GM06990 (cell line): ENCODE data around the gene TLR10.
"Not testable (repeated sequence)": the region's sequence is repeated elsewhere in the genome, so short reads cannot be mapped to it uniquely, and the experiment has no call there.

Source experiments
- DNase-seq: peaks from one replicate; pipeline ENCODE4 v3.0.0-alpha.2; 2011; ENCODE audit not compliant: insufficient read length; ENCODE audit errors: extremely low read depth
- H3K27me3 ChIP-seq: replicated peaks from 2 replicates; pipeline ENCODE4 v1.6.0; 2011; ENCODE audit warnings: low read length; ENCODE audit not compliant: control insufficient read depth, insufficient read depth
- H3K36me3 ChIP-seq: 2 replicates; pipeline ENCODE4 v1.5.1; 2011; ENCODE audit warnings: low read length; ENCODE audit not compliant: control insufficient read depth, insufficient read depth
- H3K4me3 ChIP-seq: replicated peaks from 2 replicates; pipeline ENCODE4 v1.5.1; 2011; ENCODE audit warnings: low read depth, mild to moderate bottlenecking, control low read depth, low read length
- CTCF ChIP-seq: IDR thresholded peaks from 2 replicates; pipeline ENCODE4 v1.5.1; 2011; ENCODE audit warnings: low read length, control low read depth, mild to moderate bottlenecking, inconsistent platforms; ENCODE audit not compliant: insufficient read depth, poor library complexity, severe bottlenecking

The TLR10 gene

GRCh38 chr4:38779790-38780189 is 3.0 kb downstream of the TLR10 start:
- Histone ChIP-seq H3K4me3 (peak overlapping the region; percentile 28), H3K27me3 (no peaks in the 10 kb centered on the region), H3K36me3 (peaks cover 17% of the 10 kb centered on the region)
- DNase-seq: no peak
- TF ChIP-seq CTCF: no peak

- DNase-seq, H3K4me3 ChIP-seq, H3K27me3 ChIP-seq: not testable (repeated sequence)
- H3K36me3 ChIP-seq: peaks cover 20% of the 10 kb centered on the region
Observed at GRCh38 chr4:38777925-38778324, 4.9 kb downstream of the TLR10 start.

- Histone ChIP-seq H3K36me3 (peaks cover 20% of the 10 kb centered on the region), H3K27me3 (no peaks in the 10 kb centered on the region)
Observed at GRCh38 chr4:38775326-38775725, 7.5 kb downstream of the TLR10 start.

GRCh38 chr4:38774181-38774955 is 8.4 kb downstream of the TLR10 start:
- Histone ChIP-seq H3K4me3 (no peak overlapping the region), H3K27me3 (no peaks in the 10 kb centered on the region), H3K36me3 (peaks cover 20% of the 10 kb centered on the region)
- TF ChIP-seq CTCF: no peak
- no peak for DNase-seq

More at GRCh38 chr4:38775326-38775725, 7.5 kb downstream of the TLR10 start:
- H3K4me3 ChIP-seq: no peak overlapping the region
- TF ChIP-seq CTCF: no peak
- no peak for DNase-seq

GRCh38 chr4:38770281-38770680 is 12.5 kb downstream of the TLR10 start:
- not testable (repeated sequence) for H3K36me3 ChIP-seq, H3K4me3 ChIP-seq, H3K27me3 ChIP-seq, DNase-seq

GRCh38 chr4:38769857-38770256 is 12.9 kb downstream of the TLR10 start:
- H3K27me3 ChIP-seq: no peaks in the 10 kb centered on the region
- TF ChIP-seq CTCF: no peak
- no peak overlapping the region for H3K4me3 ChIP-seq
- peaks cover 4% of the 10 kb centered on the region for H3K36me3 ChIP-seq
- DNase-seq: peak; percentile 36

- no peak overlapping the region for H3K4me3 ChIP-seq
- peaks cover 3% of the 10 kb centered on the region for H3K36me3 ChIP-seq
- no peak for TF ChIP-seq CTCF
- no peak for DNase-seq
- no peaks in the 10 kb centered on the region for H3K27me3 ChIP-seq
Observed at GRCh38 chr4:38769441-38769840, 13.3 kb downstream of the TLR10 start.
